ENCODE measurements around the gene VPS26B. TPM values are rescaled to one million over a fixed set of nuclear protein-coding genes. Genes with fewer than 3 reads are reported as not detected.

The VPS26B gene
- total RNA-seq, 1 experiment from 2014 or later, result 69.4 TPM

- POLR2A ChIA-PET, result no interaction called here
Measured at GRCh38 chr11:134245434-134245833, 21.0 kb downstream of the VPS26B start.

GRCh38 chr11:134246100-134246499 is 21.6 kb downstream of the VPS26B start:
- ChIA-PET POLR2A (no interaction called here), CTCF (no interaction called here)
- intact Hi-C loops (cut with micrococcal nuclease; ENCODE audit: unreplicated experiment), result no loop called here
- BruUV-seq (replicated peaks), result no TSS peak
- Histone ChIP-seq H3K4me1 (ENCODE audit: control insufficient read depth, insufficient read depth, low read length) (no peaks in the 10 kb centered on the region), H3K36me3 (ENCODE audit: control insufficient read depth, insufficient read depth, low read length) (no peaks in the 10 kb centered on the region; the same call in 1 of the 2 replicates), H3K4me3 (ENCODE audit: low read depth in 2 of 2, low read length in 2 of 2) (no peak overlapping the region), H3K9me3 (ENCODE audit: control insufficient read depth, insufficient read depth, low read depth, low read length) (no peaks in the 10 kb centered on the region), H3K27me3 (ENCODE audit: control insufficient read depth, insufficient read depth, low read length) (no peaks in the 10 kb centered on the region), H3K27ac (ENCODE audit: low read length) (no peak overlapping the region)
- TF ChIP-seq POLR2AphosphoS5 (IDR thresholded peaks at IDR 0.05; ENCODE audit: low read depth, low read length) (no peak), REST (IDR thresholded peaks at IDR 0.05; ENCODE audit: insufficient read depth in 1 of 2, low read depth in 2 of 2, low read length in 1 of 2) (no peak), SIN3A (IDR thresholded peaks at IDR 0.05; ENCODE audit: borderline replicate concordance, insufficient read depth, low read depth, low read length) (no peak), CTCF (IDR thresholded peaks at IDR 0.05) (no peak), TCF7L2 (IDR thresholded peaks at IDR 0.05; ENCODE audit: low read depth, low read length) (no peak)
- ATAC-seq (no peak), DNase-seq (ENCODE audit: low read depth, low spot score) (no peak)
- in situ Hi-C loops (cut with HindIII; ENCODE audit: low pct_unique_long_range_greater_than_20kb, low sequenced_read_pairs), result no loop called here

More at GRCh38 chr11:134245434-134245833, 21.0 kb downstream of the VPS26B start:
- Histone ChIP-seq H3K9me3 (ENCODE audit: control insufficient read depth, insufficient read depth, low read depth, low read length) (no peaks in the 10 kb centered on the region), H3K4me1 (ENCODE audit: control insufficient read depth, insufficient read depth, low read length) (no peaks in the 10 kb centered on the region), H3K27me3 (ENCODE audit: control insufficient read depth, insufficient read depth, low read length) (no peaks in the 10 kb centered on the region), H3K27ac (ENCODE audit: low read length) (no peak overlapping the region), H3K36me3 (ENCODE audit: control insufficient read depth, insufficient read depth, low read length) (no peaks in the 10 kb centered on the region; the same call in 1 of the 2 replicates), H3K4me3 (ENCODE audit: low read depth in 2 of 2, low read length in 2 of 2) (no peak overlapping the region)
- no TSS peak for BruUV-seq (replicated peaks)
- in situ Hi-C loops (cut with HindIII; ENCODE audit: low pct_unique_long_range_greater_than_20kb, low sequenced_read_pairs) (no loop called here), intact Hi-C loops (cut with micrococcal nuclease; ENCODE audit: unreplicated experiment) (no loop called here)
- ATAC-seq (no peak), DNase-seq (ENCODE audit: low read depth, low spot score) (no peak)
- no peak for TF ChIP-seq POLR2AphosphoS5 (IDR thresholded peaks at IDR 0.05; ENCODE audit: low read depth, low read length)
- no peak for TF ChIP-seq SIN3A (IDR thresholded peaks at IDR 0.05; ENCODE audit: borderline replicate concordance, insufficient read depth, low read depth, low read length)
- TF ChIP-seq TCF7L2 (IDR thresholded peaks at IDR 0.05; ENCODE audit: low read depth, low read length), result no peak
- TF ChIP-seq CTCF (IDR thresholded peaks at IDR 0.05), result no peak
- no peak for TF ChIP-seq REST (IDR thresholded peaks at IDR 0.05; ENCODE audit: insufficient read depth in 1 of 2, low read depth in 2 of 2, low read length in 1 of 2)
- CTCF ChIA-PET, result no interaction called here

Data from Panc1 (cell line).